Lower leg skin (tissue), 3 donors: ENCODE data around the gene TMEM135.

ENCODE experiments used
- CTCF ChIP-seq, 3 donors: fragments of 450-650 bp; IDR thresholded peaks; one replicate each; pipeline ENCODE4 v1.5.1; 2016; ENCODE audit warnings: antibody characterized with exemption in 3 of 3, mild to moderate bottlenecking in 3 of 3, moderate library complexity in 2 of 3
- POLR2A ChIP-seq, 2 donors: fragments of 450-650 bp; IDR thresholded peaks; one replicate each; pipeline ENCODE4 v1.6.1; 2016 to 2017; ENCODE audit warnings: antibody characterized with exemption in 2 of 2, mild to moderate bottlenecking in 1 of 2, moderate library complexity in 1 of 2

- TF ChIP-seq CTCF (IDR thresholded peaks at IDR 0.05) (no peak), POLR2A (IDR thresholded peaks at IDR 0.05) (no peak)
Measured at GRCh38 chr11:87154246-87154645, 116.5 kb downstream of the TMEM135 start.
